HFFc6 (cell line): Measurements from ENCODE around the gene GGACT. TPM values are rescaled to one million over a fixed set of nuclear protein-coding genes. Genes with fewer than 3 reads are reported as not detected.

Experiments
- DNase-seq: peaks from one replicate; pipeline ENCODE4 v3.0.0-alpha.2; 2018
- H3K27ac Mint-ChIP-seq: 2 replicates; pipeline ENCODE4 v1.8.0; 2020; ENCODE audit warnings: mild to moderate bottlenecking, mixed read lengths
- H3K27me3 Mint-ChIP-seq: 2 replicates; pipeline ENCODE4 v1.8.0; 2021; ENCODE audit warnings: mild to moderate bottlenecking, moderate library complexity, mixed read lengths; ENCODE audit not compliant: insufficient read depth
- H3K36me3 Mint-ChIP-seq: 2 replicates; pipeline ENCODE4 v1.8.0; 2021; ENCODE audit warnings: low read depth, mixed read lengths
- H3K4me1 Mint-ChIP-seq: 2 replicates; pipeline ENCODE4 v1.8.0; 2020; ENCODE audit warnings: low read depth, mixed read lengths
- H3K4me3 Mint-ChIP-seq: 2 replicates; pipeline ENCODE4 v1.8.0; 2020; ENCODE audit warnings: mild to moderate bottlenecking, moderate library complexity, mixed read lengths
- H3K9me3 Mint-ChIP-seq: 2 replicates; pipeline ENCODE4 v1.8.0; 2020; ENCODE audit warnings: mild to moderate bottlenecking, mixed read lengths
- total RNA-seq, 6 experiments: library from RNA; stranded (reverse); fragmentation: NEBNext Ultra II Directional; extraction: Animal tissue kit (Norgen Biotek cat#: 25700); gene quantifications; 2 replicates in 1 of 6; 3 replicates in 5 of 6; pipeline ENCODE4 v1.2.3, GENCODE V29; 2021
- TF ChIP-seq, protein P1 (sequence below): fragments of 200-600 bp; sonication (generic); IDR thresholded peaks from 2 replicates; pipeline ENCODE4 v1.5.0; 2021; ENCODE audit warnings: antibody characterized with exemption, mild to moderate bottlenecking

Gene GGACT
- total RNA-seq, 6 experiments from 2014 or later: 0.99 to 3.0 (median 1.8) TPM

DNA sequence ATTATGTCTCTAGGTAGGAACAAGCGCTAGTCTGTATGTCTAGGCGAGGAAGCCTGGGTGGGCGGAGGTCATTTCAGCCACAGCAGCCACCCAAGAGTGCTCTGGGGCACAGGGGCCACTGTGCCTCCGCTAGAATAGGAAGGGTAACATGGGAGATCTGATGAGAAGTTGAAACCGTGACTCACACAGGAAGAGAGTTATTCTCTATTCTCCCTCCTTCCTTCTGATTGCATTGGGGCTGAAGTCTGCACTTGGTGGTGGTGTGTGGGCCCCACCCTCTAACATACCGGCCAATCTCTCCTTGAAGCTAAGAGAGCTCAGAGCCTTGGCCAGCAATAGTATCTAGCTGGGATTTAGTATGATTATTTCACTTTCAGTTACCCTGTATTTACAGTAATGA, 20.3 kb upstream of the GGACT start:
- no peaks in the 10 kb centered on the region for H3K9me3 Mint-ChIP-seq
- DNase-seq: no peak
- H3K4me3 Mint-ChIP-seq: no peak overlapping the region
- no peak overlapping the region for H3K27ac Mint-ChIP-seq
- H3K4me1 Mint-ChIP-seq: no peaks in the 10 kb centered on the region
- no peaks in the 10 kb centered on the region for H3K36me3 Mint-ChIP-seq
- H3K27me3 Mint-ChIP-seq: peaks cover 2% of the 10 kb centered on the region; the same call in 1 of the 2 replicates
- TF ChIP-seq, protein P1, sequence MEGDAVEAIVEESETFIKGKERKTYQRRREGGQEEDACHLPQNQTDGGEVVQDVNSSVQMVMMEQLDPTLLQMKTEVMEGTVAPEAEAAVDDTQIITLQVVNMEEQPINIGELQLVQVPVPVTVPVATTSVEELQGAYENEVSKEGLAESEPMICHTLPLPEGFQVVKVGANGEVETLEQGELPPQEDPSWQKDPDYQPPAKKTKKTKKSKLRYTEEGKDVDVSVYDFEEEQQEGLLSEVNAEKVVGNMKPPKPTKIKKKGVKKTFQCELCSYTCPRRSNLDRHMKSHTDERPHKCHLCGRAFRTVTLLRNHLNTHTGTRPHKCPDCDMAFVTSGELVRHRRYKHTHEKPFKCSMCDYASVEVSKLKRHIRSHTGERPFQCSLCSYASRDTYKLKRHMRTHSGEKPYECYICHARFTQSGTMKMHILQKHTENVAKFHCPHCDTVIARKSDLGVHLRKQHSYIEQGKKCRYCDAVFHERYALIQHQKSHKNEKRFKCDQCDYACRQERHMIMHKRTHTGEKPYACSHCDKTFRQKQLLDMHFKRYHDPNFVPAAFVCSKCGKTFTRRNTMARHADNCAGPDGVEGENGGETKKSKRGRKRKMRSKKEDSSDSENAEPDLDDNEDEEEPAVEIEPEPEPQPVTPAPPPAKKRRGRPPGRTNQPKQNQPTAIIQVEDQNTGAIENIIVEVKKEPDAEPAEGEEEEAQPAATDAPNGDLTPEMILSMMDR: no peak

DNA sequence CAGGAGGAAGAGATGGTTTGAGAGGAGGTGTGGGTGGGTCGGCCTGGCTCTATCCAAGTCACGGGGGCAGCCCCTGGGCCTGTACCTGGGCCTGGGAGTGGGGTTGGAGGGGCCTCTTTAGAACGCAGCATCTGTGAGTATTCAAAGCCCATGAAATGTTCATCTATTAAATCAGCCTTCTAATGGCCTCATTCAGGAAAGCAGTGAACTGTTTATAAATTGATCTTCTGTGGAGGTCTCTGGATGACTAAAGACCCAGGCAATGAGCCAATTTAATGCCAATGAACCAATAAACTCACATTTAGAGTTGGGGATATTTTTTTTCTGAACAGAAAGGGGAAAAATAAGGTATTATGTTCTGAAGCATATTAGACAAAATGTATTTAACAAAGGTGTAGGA, 19.9 kb upstream of the GGACT start:
- no peak for DNase-seq
- H3K36me3 Mint-ChIP-seq: no peaks in the 10 kb centered on the region
- no peak overlapping the region for H3K27ac Mint-ChIP-seq
- no peaks in the 10 kb centered on the region for H3K9me3 Mint-ChIP-seq
- H3K4me1 Mint-ChIP-seq: no peaks in the 10 kb centered on the region
- peaks cover 2% of the 10 kb centered on the region; the same call in 1 of the 2 replicates for H3K27me3 Mint-ChIP-seq
- TF ChIP-seq, protein P1: no peak
- H3K4me3 Mint-ChIP-seq: no peak overlapping the region

DNA sequence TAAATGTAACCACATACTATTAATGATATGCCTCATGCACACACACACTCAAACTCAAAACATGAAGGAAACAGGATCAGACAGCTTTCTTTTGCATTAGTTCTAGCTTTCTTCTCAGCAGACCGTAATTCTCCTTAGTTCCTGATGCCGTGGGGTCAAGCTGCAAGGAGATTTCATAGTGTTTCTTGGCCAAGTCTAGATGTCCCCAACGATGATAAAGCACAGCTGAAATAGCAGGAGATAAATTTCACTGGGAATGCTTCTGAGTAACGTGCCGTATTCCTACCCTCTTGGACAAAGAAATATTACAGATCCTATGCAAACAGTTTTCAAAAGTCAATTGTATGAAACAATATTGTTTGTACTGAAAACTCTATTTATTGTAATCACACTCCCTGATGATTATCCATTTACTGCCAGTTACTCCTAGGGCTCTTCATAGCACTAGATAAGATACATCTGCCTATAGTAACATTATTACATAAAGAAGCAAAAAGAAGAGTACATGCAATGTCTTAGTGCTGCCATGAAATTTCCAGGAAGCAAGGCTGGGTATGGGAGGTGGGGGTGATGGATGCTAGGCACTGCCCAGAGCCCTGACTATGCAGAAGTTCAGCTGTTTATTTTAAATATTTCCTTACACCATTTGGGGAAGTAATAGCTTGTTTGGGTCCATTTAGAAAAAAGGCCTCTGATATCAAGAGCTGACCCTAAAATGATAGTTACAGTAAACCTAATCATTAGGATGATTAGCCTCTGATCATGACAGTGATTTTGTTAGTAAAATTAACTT, 16.5 kb upstream of the GGACT start:
- Mint-ChIP-seq H3K9me3 (no peaks in the 10 kb centered on the region), H3K4me1 (no peaks in the 10 kb centered on the region), H3K27me3 (no peaks in the 10 kb centered on the region; the same call in 1 of the 2 replicates), H3K4me3 (no peak overlapping the region), H3K27ac (no peak overlapping the region), H3K36me3 (no peaks in the 10 kb centered on the region)
- TF ChIP-seq, protein P1: no peak
- DNase-seq: no peak

DNA sequence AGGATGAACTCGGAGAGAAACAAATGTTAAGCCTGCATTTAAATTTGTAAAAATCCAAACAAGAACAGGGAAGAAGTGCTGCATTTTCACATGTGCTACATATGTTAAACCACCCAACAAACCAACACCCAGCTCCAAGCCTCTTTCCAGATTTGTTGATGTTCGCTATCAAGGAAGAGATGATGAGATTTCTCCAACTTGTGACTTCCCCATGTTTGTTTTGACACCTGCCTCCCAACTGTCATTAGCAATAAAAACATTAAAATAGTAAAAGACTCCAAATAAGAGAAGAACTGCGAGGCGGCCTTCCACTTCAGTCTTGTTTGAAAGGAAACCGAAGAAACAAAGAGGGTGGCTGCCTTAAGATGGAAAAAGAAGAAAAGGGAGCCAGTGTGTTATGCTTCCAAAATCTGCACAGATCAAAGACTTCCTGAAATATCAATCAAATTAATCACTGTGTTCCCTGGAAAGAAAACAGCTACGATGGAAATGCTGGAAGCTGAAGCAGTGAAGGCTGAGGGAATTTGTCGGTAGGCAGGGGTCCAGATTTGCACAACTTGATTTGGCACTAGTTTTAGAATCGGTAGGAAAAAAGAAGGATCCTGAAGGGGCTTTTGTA, 14.0 kb upstream of the GGACT start:
- no peak for DNase-seq
- no peak overlapping the region for H3K27ac Mint-ChIP-seq
- no peak overlapping the region for H3K4me3 Mint-ChIP-seq
- no peaks in the 10 kb centered on the region for H3K9me3 Mint-ChIP-seq
- no peaks in the 10 kb centered on the region; the same call in 1 of the 2 replicates for H3K27me3 Mint-ChIP-seq
- H3K4me1 Mint-ChIP-seq: no peaks in the 10 kb centered on the region
- TF ChIP-seq, protein P1: no peak
- H3K36me3 Mint-ChIP-seq: no peaks in the 10 kb centered on the region

DNA sequence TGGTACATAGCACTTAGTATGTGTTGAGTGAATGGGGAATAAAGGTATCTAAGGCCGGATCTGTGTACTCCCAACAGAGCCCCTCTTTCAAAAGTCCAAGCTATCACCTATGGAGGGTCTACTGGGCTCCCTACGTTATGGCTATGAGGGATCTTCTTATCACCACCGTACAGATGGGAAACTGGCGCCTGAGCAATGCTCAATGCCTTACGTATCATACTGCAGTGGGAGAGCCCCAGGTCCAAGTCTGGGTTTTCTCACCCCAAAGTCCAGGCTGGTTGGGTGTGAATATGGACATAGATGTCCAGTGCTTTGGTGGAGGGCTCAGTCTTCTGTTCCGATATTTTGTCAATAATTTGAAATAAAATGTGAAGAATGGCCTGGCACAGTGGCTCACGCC, 13.1 kb upstream of the GGACT start:
- Mint-ChIP-seq H3K9me3 (no peaks in the 10 kb centered on the region), H3K4me3 (no peak overlapping the region), H3K27me3 (no peaks in the 10 kb centered on the region; the same call in 1 of the 2 replicates), H3K4me1 (no peaks in the 10 kb centered on the region; the same call in 1 of the 2 replicates), H3K27ac (no peak overlapping the region), H3K36me3 (no peaks in the 10 kb centered on the region)
- TF ChIP-seq, protein P1: no peak
- DNase-seq: no peak
